GM12872 (cell line): ENCODE data around the gene OR2V2.

Source experiments
- CTCF ChIP-seq: IDR thresholded peaks from 3 replicates; pipeline ENCODE4 v1.5.1; 2011; ENCODE audit warnings: low read depth, mild to moderate bottlenecking, low read length, moderate library complexity; ENCODE audit not compliant: insufficient read depth

The OR2V2 gene

DNA sequence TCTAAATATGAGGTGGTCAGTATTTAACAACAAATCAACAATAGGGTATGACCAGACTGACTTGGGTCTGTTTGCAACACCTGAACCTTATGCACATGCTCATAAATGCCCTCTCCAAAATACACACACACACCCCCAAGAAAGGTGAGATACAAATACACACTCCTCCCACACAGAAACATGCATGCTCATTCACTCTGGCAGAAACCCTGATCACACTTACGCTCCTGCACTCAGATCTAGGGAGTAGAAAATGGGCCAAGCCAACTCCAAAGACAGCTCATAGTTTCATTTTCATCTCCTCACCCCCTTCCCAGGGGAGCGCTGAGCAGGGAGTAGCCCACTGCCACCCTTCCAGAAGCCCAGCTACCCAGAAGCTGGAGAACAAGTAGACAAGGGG is 46.3 kb downstream of the OR2V2 start:
- no peak for TF ChIP-seq CTCF

- TF ChIP-seq CTCF: no peak
These were observed 47.3 kb downstream of the OR2V2 start for GRCh38 chr5:181194489-181195248.

GRCh38 chr5:181195249-181195761 is 47.9 kb downstream of the OR2V2 start:
- TF ChIP-seq CTCF: no peak

DNA sequence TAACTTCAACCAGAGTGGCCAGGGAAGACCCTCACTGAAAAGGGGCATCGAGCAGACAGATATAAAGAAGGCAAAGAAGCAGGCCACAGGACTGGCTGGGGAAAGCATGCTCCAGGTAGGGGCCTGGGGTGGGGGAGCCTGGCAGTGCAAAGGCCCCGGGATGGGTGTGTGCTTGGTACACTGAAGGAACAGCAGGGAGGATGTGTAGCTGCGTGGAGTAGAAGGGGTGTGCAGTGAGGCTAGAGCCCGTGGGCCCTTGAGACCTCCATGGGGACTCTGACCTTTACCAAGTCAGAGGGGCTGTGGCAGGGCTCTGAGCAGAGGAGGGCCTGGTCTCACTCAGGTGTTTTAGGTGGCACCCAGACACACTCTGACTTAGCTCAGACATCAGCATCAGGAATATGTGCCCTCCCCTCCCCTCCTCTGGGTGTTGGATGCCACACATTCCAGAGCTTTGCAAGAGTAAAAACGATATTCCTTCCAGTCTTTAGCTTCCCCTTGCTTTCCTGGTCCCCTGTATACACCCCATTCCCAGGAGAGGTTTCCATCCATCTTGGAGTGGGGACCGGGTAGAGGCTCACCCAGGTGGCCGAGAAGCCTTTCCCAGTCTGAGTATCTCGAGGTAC is 50.1 kb downstream of the OR2V2 start:
- TF ChIP-seq CTCF: no peak

GRCh38 chr5:181198106-181198685 is 50.8 kb downstream of the OR2V2 start:
- TF ChIP-seq CTCF: no peak

DNA sequence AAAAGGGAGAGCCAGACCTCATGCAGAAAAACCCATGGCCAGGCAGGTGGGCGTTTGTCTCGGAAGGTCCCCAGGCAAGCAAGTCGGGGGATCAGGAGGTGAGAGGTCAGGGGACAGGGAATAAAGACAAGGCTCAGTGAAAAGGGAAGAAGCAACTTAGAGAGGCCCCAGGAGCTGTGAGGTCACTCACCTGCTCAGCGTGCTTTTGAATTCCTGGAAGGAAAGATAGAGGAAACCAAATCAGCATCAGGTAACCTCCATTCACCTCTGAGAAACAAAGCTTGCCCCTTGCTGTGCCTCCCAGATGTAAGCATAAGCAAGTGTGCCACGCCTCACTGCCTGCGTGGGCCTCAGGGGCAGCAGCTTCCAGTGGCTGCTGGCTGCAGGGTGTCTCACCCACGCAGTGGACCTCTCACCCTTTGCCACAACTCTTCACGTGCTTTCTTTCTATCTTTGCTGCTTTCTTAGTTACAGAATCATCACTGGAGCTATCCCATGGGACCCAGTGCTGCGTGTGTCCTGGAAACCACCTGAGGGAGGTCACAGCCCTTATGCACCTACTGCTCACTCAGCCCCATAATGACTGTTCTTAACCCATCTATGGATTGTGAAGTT is 51.6 kb downstream of the OR2V2 start:
- TF ChIP-seq CTCF: no peak

- TF ChIP-seq CTCF: no peak
These were observed 52.7 kb downstream of the OR2V2 start for GRCh38 chr5:181199881-181200638.
